ENCODE data around the gene SRCAP.
A peak's percentile ranks its signal among the peaks of the same experiment; 100 is the strongest.

The SRCAP gene

DNA sequence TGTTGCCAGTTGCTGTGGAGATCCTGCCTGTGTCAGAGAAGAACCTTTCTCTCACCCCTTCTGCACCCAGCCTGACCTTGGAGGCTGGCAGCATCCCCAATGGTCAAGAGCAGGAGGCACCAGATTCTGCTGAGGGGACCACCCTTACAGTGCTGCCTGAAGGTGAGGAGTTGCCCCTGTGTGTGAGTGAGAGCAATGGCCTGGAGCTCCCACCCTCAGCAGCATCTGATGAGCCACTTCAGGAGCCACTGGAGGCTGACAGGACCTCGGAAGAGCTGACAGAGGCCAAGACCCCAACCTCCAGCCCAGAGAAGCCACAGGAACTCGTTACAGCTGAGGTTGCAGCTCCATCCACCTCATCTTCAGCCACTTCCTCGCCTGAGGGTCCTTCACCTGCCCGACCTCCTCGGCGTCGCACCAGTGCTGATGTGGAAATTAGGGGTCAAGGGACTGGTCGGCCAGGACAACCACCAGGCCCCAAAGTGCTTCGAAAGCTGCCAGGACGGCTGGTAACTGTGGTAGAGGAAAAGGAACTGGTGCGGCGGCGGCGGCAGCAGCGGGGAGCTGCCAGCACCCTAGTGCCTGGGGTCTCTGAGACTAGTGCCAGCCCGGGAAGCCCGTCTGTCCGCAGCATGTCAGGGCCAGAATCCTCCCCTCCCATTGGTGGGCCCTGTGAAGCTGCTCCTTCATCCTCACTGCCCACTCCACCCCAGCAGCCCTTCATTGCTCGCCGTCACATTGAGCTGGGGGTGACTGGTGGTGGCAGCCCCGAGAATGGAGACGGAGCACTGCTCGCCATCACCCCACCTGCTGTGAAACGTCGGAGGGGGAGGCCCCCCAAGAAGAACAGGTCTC is 39.0 kb downstream of the SRCAP start:
- no peak for DNase-seq

DNA sequence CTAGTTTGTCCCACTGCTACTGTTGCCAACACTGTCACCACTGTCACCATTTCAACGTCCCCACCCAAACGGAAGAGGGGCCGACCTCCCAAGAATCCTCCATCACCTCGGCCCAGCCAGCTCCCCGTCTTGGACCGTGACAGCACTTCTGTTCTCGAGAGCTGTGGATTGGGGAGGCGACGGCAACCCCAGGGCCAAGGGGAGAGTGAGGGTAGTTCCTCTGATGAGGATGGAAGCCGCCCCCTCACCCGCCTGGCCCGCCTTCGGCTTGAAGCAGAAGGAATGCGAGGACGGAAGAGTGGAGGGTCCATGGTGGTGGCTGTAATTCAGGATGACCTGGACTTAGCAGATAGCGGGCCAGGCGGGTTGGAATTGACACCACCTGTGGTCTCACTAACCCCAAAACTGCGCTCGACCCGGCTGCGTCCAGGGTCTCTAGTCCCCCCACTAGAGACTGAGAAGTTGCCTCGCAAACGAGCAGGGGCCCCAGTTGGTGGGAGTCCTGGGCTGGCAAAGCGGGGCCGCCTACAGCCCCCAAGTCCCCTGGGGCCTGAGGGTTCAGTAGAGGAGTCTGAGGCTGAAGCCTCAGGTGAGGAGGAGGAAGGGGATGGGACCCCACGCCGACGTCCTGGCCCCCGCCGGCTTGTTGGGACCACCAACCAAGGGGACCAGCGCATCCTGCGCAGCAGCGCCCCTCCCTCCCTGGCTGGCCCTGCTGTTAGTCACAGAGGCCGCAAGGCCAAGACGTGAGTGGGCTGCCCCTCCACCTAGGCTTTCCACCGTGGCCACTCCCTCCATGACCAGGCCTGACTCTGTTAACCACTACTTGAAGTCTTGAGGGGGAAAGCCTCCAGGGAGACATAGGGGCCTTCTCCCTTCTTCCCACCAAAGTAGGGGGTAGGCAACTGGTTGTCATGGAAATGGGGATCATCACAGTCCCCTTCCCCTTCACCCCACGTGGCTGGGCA is 40.3 kb downstream of the SRCAP start:
- DNase-seq = no peak

DNA sequence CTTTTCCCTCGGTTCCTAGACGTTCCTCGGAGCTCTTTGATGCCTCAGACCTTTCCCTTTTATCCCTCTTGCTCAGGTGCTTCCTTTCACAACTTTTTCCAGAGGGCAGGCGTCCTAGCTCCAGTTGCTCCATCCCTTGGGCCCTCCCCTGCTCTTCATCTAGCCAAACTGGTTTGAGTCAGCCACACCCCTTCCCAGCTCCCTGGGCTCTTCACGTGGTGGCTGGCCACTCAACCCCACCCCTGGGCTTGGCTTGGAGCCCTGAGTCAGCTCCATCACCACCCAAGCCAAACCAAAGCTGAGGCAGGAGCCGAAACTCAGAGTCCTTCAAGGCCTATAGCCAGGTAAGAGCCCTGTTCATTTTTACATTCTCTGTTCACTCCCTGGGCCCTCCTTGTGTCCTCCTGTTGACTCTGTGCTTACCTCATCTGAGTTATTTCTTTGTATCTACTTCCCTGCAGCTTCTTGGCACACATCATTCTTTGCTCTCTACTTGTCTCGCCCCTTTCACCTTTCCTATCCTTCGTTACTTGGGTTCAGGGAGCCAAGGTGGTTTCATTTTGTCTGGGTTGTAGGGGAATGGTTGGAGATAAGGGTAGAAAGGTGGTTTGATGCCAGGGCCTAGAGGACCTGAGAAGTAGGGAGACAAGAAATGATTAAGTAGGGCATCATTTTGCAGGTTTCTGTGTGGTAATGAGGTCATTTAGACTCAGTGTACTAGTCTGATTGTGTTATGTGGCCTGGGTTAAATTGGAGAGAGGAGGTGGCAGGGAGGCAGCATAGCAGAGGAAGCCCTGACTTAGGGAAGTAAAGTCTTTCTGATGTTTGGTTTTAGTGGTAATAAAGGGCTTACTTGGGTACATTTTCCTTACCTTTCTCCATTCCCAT is 41.6 kb downstream of the SRCAP start:
- DNase-seq = no peak

GRCh38 chr16:30741461-30741914 is 42.5 kb downstream of the SRCAP start:
- DNase-seq = no peak

- DNase-seq = no peak
Measured at GRCh38 chr16:30743716-30744115, 44.7 kb downstream of the SRCAP start.

- no peak for DNase-seq
Measured at GRCh38 chr16:30744183-30744582, 45.2 kb downstream of the SRCAP start.

DNA sequence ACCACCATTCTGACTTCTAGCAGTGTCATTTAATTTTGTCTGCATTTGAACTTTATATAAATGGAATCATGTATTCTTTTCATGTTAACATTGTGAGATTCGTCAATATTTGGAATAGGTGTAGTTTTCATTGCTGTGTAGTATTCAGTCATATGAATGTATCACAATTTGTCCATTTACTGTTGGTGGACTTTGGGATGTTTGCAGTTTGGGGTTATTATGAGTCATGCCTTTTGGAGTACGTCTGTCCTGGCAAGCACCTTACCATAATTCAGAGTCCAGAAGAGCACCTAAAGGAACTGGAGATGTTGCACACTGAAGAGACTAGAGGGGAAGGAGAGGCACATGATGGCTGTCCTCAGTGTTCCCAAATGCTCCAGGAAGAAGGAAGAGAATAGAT is 46.1 kb downstream of the SRCAP start:
- DNase-seq = no peak

DNA sequence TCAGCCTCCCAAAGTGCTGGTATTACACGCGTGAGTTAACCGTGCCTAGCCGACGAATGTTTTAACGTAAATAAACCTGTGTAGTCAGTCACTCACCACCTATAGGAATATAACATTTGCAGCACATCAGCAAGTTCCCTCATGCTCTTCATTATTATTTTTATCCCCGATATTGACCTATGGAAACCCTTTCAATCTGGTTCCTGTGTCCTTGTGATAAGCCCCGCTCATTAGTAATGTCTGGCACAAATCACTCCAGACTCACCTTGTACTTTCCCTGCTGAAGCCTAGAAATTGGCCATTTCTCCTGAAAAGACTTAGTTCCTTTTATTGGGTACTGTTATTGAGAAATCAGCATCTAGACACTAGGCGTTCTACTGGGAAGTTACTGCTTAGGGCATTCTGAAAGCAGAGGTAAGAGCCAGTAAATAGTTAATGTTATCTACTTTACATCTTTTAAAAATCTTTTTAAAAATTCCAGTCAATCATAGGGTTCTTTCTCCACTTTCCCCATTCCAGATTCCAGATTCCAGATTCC is 47.7 kb downstream of the SRCAP start:
- no peak for DNase-seq

- no peak for DNase-seq
Measured at GRCh38 chr16:30747331-30747730, 48.4 kb downstream of the SRCAP start.

DNA sequence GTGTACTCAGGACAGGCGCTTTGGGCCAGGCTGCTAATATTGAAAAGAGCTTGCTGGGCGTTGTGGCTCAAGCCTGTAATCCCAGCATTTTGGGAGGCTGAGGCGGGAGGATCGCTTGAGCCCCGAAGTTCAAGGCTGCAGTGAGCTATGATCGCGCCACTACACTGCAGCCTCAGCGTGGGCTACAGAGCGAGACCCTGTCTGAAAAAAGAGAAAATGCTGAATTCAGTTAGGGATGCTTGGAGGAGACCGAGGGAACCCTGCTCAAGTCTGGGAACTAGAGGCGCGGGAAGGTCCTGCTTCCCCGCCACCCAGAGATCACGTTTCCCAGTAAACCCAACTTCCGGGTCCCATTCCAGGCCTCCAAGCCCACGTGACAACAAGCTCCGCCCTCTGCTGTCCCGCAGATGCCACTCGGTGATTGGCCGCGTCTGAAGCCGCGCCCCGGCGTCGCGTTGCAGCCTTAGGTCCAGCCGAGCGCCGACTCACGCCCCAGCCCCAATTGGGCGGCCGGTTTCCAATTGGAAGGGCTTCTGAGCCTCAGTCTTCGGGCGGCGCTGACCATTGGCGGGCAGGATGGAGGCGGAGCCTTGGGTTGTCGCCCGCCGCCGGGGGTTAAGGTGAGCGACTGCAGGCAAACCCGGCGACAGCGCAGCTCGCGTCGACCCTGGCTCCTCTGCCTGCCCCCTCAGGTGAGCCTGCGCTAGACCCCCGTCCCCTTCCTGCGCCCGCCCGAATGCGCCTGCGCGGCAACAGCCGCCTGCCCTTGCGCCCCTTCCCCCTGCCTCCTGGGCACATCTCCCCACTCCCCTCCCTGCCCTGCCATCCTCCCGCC is 49.0 kb downstream of the SRCAP start, which contains the start of gene PHKG2:
TSS of gene PHKG2 (plus strand) at position 627 of the 835 bp plus-strand sequence. CDS start 396 bp downstream, outside the sequence.
- peak; percentile 93 for DNase-seq

DNA sequence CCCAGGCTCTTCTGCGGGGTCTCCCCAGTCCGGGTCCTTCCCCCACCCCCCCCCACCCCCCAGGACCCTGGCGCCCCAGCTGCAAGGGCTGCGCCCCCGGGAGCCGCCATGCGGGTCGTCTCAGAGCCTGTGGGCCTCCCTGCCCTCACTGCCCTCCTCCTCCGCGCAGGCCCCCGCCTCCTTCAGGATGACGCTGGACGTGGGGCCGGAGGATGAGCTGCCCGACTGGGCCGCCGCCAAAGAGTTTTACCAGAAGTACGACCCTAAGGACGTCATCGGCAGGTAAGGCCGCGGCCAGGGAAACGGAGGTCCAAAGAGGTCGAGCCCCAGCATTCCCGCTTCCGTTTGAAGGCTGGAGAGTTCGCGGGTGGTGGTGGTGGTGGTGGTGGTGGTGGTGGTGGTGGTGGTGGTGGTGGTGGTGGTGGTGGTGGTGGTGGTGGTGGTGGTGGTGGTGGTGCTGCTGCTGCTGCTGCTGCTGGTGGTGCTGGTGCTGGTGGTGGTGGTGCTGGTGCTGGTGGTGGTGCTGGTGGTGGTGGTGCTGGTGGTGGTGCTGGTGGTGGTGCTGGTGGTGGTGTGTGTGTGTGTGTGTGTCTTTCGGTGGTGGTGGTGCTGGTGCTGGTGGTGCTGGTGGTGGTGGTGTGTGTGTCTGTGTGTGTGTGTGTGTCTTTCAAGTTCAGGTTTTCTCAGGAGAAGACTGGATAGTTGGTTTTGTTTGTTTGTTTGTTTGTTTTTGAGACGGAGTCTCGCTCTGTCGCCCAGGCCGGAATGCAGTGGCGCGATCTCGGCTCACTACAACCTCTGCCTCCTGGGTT is 49.9 kb downstream of the SRCAP start:
- peak; percentile 35 for DNase-seq

DNA sequence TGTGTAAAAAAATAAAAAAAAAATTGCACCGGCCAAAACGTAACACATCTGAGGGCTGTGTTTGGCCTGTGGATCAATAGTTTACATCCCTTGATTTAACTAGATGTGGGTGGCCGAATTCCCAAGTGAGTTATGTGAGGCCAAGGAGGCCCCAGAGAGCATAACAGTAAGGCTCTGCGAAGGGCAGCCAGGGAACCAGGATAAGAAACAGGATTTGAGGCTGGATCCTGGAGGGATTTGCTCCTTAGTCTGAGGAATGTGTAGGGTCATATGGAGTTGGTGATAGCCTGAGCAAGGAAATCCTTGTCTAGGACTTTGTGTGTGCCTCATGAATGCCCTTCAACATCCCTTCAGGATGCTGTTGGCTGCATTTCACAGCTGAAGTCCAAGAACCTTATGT is 51.2 kb downstream of the SRCAP start:
- DNase-seq = no peak

GRCh38 chr16:30750876-30751465 is 52.0 kb downstream of the SRCAP start:
- DNase-seq = no peak

DNA sequence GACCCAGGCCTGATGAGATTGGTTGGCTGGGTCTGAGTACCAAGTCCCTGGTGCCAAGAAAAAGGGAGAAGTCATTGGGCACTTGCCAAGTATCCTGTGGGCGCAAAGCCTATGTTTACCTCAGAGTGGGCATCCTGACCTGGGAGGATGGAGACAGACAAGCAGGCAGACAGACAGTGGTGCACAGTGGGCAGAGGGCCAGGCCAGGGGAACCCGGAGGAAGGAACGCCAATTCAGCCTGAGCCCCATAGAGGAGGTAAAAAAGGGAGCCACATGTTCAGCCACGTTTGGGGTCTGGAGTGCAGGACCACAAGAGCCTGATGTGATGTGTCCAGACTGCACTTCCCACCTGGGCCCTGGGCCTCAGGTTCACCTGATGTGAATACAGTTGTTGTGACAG is 54.6 kb downstream of the SRCAP start:
- no peak for DNase-seq

DNA sequence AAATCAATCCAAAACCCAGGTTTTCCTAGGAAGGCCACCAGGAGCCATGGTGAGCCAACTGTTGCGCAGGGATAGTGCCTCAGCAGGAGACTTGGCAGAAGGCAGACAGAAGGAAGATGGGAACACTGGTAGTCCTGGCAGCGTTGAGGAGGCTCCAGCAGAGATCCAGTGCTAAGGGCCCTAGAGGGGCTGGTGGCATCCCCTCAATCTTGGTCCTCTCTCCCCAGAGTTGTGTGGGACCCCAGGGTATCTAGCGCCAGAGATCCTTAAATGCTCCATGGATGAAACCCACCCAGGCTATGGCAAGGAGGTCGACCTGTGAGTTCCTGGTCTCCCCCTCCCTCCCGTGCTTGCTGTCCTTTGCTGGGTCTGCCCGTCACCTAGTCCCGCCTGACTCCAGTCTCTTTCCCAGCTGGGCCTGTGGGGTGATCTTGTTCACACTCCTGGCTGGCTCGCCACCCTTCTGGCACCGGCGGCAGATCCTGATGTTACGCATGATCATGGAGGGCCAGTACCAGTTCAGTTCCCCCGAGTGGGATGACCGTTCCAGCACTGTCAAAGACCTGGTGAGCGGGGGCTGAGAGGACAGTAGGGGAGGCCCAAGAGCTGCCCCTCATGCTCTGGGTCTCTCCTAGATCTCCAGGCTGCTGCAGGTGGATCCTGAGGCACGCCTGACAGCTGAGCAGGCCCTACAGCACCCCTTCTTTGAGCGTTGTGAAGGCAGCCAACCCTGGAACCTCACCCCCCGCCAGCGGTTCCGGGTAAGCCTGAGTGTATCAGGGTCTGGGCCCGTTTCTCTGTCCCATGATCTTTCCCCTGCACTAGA is 57.2 kb downstream of the SRCAP start:
- DNase-seq = peak; percentile 14

GRCh38 chr16:30756781-30757100 is 57.8 kb downstream of the SRCAP start:
- peak; percentile 11 for DNase-seq

DNA sequence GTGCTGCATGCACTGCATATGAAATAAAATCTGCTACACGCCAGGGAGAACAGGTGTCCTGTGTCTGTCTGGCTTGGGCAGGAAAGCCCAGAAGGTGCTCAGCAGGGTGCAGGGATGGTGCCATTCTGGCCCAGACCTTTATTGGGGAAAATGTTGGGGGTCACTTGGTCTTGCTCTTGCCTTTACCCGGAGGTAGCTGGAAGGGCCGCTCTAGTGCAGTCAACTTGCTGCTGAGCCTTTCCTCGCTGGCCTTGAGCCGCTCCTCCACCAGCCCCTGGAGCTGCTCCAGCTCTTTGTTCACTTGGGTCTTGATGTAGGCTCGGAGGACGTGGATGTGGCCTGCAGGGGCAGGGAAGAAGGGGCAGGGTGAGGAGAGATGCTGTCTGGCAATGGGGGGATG is 58.3 kb downstream of the SRCAP start:
- peak; percentile 7 for DNase-seq

DNA sequence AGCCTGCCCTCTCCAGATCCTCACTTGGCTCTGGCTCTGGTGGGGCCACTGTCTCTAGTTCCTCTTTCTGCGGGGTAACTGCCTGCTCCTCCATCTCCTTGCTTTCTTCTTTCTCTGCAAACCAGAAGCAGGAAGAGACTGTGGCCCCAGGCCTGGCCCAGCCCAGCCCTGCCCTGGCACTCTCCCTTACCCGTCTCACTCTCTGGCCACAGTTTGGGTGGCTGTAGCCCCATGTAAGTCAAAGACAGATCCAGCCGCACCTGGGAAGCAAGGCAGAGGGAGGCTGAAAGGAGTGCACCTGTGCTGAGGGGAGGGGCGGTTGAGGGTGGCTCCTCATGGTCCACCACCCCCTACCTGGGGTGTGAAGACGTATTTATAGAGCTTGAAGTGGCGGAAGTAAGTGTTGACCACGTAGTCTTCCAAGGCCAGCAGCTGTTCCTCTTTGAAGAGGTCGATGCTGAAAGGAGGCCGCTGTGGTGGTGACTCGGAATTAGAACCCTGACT is 60.1 kb downstream of the SRCAP start:
- DNase-seq = peak; percentile 7

- DNase-seq = no peak
Measured at GRCh38 chr16:30760001-30760559, 61.1 kb downstream of the SRCAP start.
